ENCODE measurements around the gene OOSP4A. TPM values are rescaled to one million over a fixed set of nuclear protein-coding genes. Genes with fewer than 3 reads are reported as not detected.

The OOSP4A gene
- not detected for total RNA-seq

- ChIA-PET CTCF (no interaction called here), POLR2A (no interaction called here)
- Mint-ChIP-seq H3K4me3 (no peak within 1 kb of the TSS), H3K27ac (no peak within 1 kb of the TSS), H3K9me3 (ENCODE audit: low read depth) (no peaks in the 10 kb centered on the region), H3K4me1 (no peaks in the 10 kb centered on the region), H3K36me3 (ENCODE audit: low read depth) (no peaks in the 10 kb centered on the region), H3K27me3 (peaks cover 11% of the 10 kb centered on the region)
- DNase-seq (no peak), ATAC-seq (no peak)
- intact Hi-C loops (cut with DNase I, micrococcal nuclease) = no loop called here
These were observed at the start of gene OOSP4A for GRCh38 chr11:59963733-59964132. TSS of gene OOSP4A (plus strand) at chr11:59964033. CDS start at chr11:59964033, 0 bp downstream.

GRCh38 chr11:59918480-59918879 is 45.4 kb upstream of the OOSP4A start:
- POLR2A ChIA-PET = no interaction called here
- Mint-ChIP-seq H3K9me3 (ENCODE audit: low read depth) (peaks cover 29% of the 10 kb centered on the region), H3K36me3 (ENCODE audit: low read depth) (no peaks in the 10 kb centered on the region), H3K27ac (no peak overlapping the region), H3K4me3 (no peak overlapping the region), H3K4me1 (no peaks in the 10 kb centered on the region), H3K27me3 (peaks cover 2% of the 10 kb centered on the region)
- CTCF ChIA-PET = interaction anchor here (0.6 to 2.3 kb wide), 9 partner anchors 9 to 303 kb away, joined by 3 to 7 read pairs (median 4); partner anchors contain the start of genes OSBP and STX3
- ATAC-seq (no peak), DNase-seq (no peak)
- intact Hi-C loops (cut with DNase I, micrococcal nuclease) = loop anchor here (2.0 to 5.0 kb wide), 3 partner anchors 51 to 164 kb away; partner anchors contain the start of genes STX3 (in 1 of the 2) and TCN1 (in 1 of the 2)

GRCh38 chr11:59918987-59919589 is 44.7 kb upstream of the OOSP4A start:
- Mint-ChIP-seq H3K4me1 (no peaks in the 10 kb centered on the region), H3K36me3 (ENCODE audit: low read depth) (no peaks in the 10 kb centered on the region), H3K27ac (no peak overlapping the region), H3K9me3 (ENCODE audit: low read depth) (peaks cover 33% of the 10 kb centered on the region), H3K27me3 (peaks cover 2% of the 10 kb centered on the region), H3K4me3 (no peak overlapping the region)
- CTCF ChIA-PET = interaction anchor here (0.6 to 2.3 kb wide), 14 partner anchors 9 to 332 kb away, joined by 3 to 7 read pairs (median 4); partner anchors contain the start of genes OSBP and STX3
- intact Hi-C loops (cut with DNase I, micrococcal nuclease) = loop anchor here (1.0 to 5.0 kb wide), 5 partner anchors 52 to 165 kb away; partner anchors contain the start of genes STX3 (in 1 of the 2) and TCN1 (in 1 of the 2)
- ATAC-seq (peak; percentile 44), DNase-seq (peak; percentile 37)
- POLR2A ChIA-PET = no interaction called here

DNA sequence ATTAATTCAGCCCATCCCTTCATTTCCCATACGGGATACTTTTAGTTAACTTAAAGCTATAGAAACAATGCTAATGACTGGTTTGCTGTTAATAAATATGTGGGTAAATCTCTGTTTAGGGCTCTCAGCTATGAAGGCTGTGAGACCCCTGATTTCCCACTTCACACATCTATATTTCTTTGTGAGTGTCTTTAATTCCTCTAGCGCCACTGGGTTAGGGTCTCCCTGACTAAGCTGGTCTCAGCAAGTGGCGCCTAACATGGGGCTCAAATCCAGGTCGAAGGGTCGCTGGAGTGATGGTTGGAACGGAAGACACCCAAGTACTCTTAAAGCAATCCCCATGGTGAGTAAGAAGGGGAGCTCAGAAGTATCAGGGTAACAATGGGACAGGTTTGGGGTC is 40.0 kb upstream of the OOSP4A start:
- Mint-ChIP-seq H3K27me3 (no peaks in the 10 kb centered on the region), H3K36me3 (ENCODE audit: low read depth) (no peaks in the 10 kb centered on the region), H3K4me3 (no peak overlapping the region), H3K27ac (no peak overlapping the region), H3K4me1 (no peaks in the 10 kb centered on the region), H3K9me3 (ENCODE audit: low read depth) (peaks cover 38% of the 10 kb centered on the region)
- DNase-seq (peak; percentile 5), ATAC-seq (no peak)
- CTCF ChIA-PET = interaction anchor here (0.7 kb wide), 1 partner anchor 65 kb away, joined by 3 read pairs; no protein-coding TSS in a partner anchor
- intact Hi-C loops (cut with DNase I, micrococcal nuclease) = no loop called here
- POLR2A ChIA-PET = no interaction called here

DNA sequence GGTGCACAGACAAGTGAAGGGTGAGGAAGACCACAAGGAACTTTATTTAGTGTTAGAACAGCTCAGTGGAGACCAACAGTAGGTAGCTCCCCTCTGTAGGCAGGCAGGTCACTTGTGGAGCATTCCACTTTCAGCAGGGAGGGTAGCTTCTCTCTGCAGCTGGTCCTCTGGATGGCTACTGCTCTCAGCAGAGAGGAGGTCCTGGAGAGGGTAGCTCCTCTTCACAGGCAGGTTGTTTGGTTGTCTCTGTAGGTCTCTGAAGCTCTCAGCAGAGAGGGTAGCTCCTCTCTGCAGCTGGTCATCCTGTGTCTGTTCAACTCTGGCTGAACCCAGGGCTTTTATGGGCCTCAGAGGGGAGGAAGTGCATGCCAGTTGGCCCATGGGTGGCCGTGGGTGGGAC is 32.1 kb upstream of the OOSP4A start:
- Mint-ChIP-seq H3K27ac (no peak overlapping the region), H3K4me1 (no peaks in the 10 kb centered on the region), H3K9me3 (ENCODE audit: low read depth) (peaks cover 11% of the 10 kb centered on the region), H3K27me3 (peaks cover 3% of the 10 kb centered on the region), H3K4me3 (no peak overlapping the region), H3K36me3 (ENCODE audit: low read depth) (peaks cover 2% of the 10 kb centered on the region)
- POLR2A ChIA-PET = no interaction called here
- intact Hi-C loops (cut with DNase I, micrococcal nuclease) = no loop called here
- no peak for DNase-seq
- CTCF ChIA-PET = no interaction called here
- ATAC-seq = no peak

DNA sequence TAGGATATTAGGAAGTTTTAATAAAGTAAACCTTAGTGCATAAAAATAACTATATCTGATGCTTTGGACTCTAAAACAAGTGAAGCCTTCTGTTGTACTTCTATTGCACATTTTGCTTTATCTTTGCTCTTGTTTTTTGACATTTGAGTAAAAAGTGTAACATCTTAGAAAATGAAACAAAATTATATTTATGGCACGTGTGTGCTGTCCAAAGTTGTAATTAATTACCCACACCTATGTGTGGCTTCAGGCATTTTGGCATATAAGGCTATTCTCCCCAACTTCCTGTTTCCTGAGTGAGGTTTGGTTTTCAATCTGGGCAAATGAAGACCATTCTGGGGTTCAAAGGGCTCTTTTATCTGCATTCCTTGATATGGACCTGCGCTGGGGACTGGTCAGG is 25.7 kb upstream of the OOSP4A start, which contains the start of gene OOSP1:
OOSP1 (plus strand) TSS at position 301 of the 400 bp plus-strand sequence; CDS start at position 324, 23 bp downstream.
- Mint-ChIP-seq H3K4me3 (no peak within 1 kb of the TSS), H3K27me3 (peaks cover 13% of the 10 kb centered on the region), H3K27ac (no peak within 1 kb of the TSS), H3K4me1 (no peaks in the 10 kb centered on the region), H3K9me3 (ENCODE audit: low read depth) (no peaks in the 10 kb centered on the region), H3K36me3 (ENCODE audit: low read depth) (no peaks in the 10 kb centered on the region)
- ATAC-seq (no peak), DNase-seq (no peak)
- intact Hi-C loops (cut with DNase I, micrococcal nuclease) = no loop called here
- POLR2A ChIA-PET = no interaction called here
- CTCF ChIA-PET = no interaction called here

- CTCF ChIA-PET = no interaction called here
- no peaks in the 10 kb centered on the region for H3K9me3 Mint-ChIP-seq (ENCODE audit: low read depth)
These were observed 25.1 kb upstream of the OOSP4A start for GRCh38 chr11:59938718-59939117.

DNA sequence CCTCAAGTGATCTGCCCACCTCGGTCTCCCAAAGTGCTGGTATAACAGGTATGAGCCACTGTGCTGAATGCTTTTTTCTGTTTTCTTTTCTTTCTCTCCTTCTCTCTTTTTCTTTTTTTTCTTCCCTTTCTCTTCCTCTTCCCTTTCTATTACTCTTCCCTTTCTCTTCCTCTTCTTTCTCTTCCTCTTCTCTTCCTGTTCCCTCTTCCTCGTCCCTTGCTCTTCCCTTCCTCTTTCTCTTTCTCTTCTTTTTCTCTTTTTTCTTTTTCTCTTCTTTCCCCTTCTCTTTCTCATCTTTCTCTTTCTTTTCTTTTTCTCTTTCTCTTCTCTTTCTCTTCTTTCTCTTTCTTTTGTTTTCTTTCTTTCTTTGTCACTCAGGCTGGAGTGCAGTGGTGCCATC is 24.4 kb upstream of the OOSP4A start:
- no peak overlapping the region for H3K27ac Mint-ChIP-seq
- no peaks in the 10 kb centered on the region for H3K36me3 Mint-ChIP-seq (ENCODE audit: low read depth)
- ChIA-PET CTCF (no interaction called here), POLR2A (no interaction called here)
- H3K9me3 Mint-ChIP-seq (ENCODE audit: low read depth) = no peaks in the 10 kb centered on the region
- DNase-seq (no peak), ATAC-seq (no peak)
- intact Hi-C loops (cut with DNase I, micrococcal nuclease) = no loop called here
- H3K4me1 Mint-ChIP-seq = no peaks in the 10 kb centered on the region
- no peak overlapping the region for H3K4me3 Mint-ChIP-seq
- peaks cover 10% of the 10 kb centered on the region for H3K27me3 Mint-ChIP-seq

More at GRCh38 chr11:59938718-59939117, 25.1 kb upstream of the OOSP4A start:
- DNase-seq (no peak), ATAC-seq (no peak)
- Mint-ChIP-seq H3K27me3 (peaks cover 13% of the 10 kb centered on the region), H3K4me3 (no peak overlapping the region), H3K4me1 (no peaks in the 10 kb centered on the region), H3K36me3 (ENCODE audit: low read depth) (no peaks in the 10 kb centered on the region), H3K27ac (no peak overlapping the region)
- intact Hi-C loops (cut with DNase I, micrococcal nuclease) = no loop called here
- POLR2A ChIA-PET = no interaction called here

DNA sequence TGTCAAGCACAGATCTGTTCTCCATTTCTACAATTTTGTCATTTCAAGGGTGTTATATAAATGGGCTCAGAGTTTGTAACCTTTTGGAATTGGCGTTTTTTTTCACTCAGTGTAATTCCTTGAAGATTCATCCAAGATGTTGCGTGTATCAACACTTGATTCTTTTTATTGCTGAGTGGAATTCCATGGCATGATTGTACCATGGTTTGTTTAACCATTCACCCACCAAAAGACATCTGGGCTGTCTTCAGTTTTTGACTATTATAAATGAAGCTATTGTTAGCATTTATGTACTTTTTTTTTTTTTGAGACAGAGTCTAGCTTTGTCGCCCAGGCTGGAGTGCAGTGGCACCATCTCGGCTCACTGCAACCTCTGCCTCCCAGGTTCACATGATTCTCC is 22.7 kb upstream of the OOSP4A start:
- intact Hi-C loops (cut with DNase I, micrococcal nuclease) = no loop called here
- Mint-ChIP-seq H3K27me3 (peaks cover 13% of the 10 kb centered on the region), H3K9me3 (ENCODE audit: low read depth) (no peaks in the 10 kb centered on the region), H3K27ac (no peak overlapping the region), H3K4me3 (no peak overlapping the region), H3K36me3 (ENCODE audit: low read depth) (no peaks in the 10 kb centered on the region), H3K4me1 (peaks cover 3% of the 10 kb centered on the region)
- POLR2A ChIA-PET = no interaction called here
- CTCF ChIA-PET = no interaction called here
- no peak for ATAC-seq
- DNase-seq = no peak

GRCh38 chr11:59943997-59944714 is 19.7 kb upstream of the OOSP4A start:
- POLR2A ChIA-PET = no interaction called here
- H3K36me3 Mint-ChIP-seq (ENCODE audit: low read depth) = no peaks in the 10 kb centered on the region
- no peak overlapping the region for H3K4me3 Mint-ChIP-seq

GRCh38 chr11:59944720-59945119 is 19.1 kb upstream of the OOSP4A start:
- peaks cover 15% of the 10 kb centered on the region for H3K27me3 Mint-ChIP-seq
- ChIA-PET CTCF (interaction anchor here (0.7 kb wide), 1 partner anchor 25 kb away, joined by 3 read pairs; no protein-coding TSS in a partner anchor), POLR2A (no interaction called here)
- intact Hi-C loops (cut with DNase I, micrococcal nuclease) = no loop called here
- no peak for DNase-seq
- H3K4me1 Mint-ChIP-seq = peaks cover 3% of the 10 kb centered on the region
- no peaks in the 10 kb centered on the region for H3K36me3 Mint-ChIP-seq (ENCODE audit: low read depth)
- no peaks in the 10 kb centered on the region for H3K9me3 Mint-ChIP-seq (ENCODE audit: low read depth)
- H3K4me3 Mint-ChIP-seq = no peak overlapping the region
- no peak for ATAC-seq
- no peak overlapping the region for H3K27ac Mint-ChIP-seq

More at GRCh38 chr11:59943997-59944714, 19.7 kb upstream of the OOSP4A start:
- CTCF ChIA-PET = interaction anchor here (0.7 kb wide), 1 partner anchor 25 kb away, joined by 3 read pairs; no protein-coding TSS in a partner anchor
- H3K27ac Mint-ChIP-seq = no peak overlapping the region
- H3K27me3 Mint-ChIP-seq = peaks cover 14% of the 10 kb centered on the region
- ATAC-seq (no peak), DNase-seq (no peak)
- intact Hi-C loops (cut with DNase I, micrococcal nuclease) = no loop called here
- H3K4me1 Mint-ChIP-seq = peaks cover 3% of the 10 kb centered on the region
- H3K9me3 Mint-ChIP-seq (ENCODE audit: low read depth) = no peaks in the 10 kb centered on the region

Data from activated CD4-positive, alpha-beta T cell treated with anti-CD3 and anti-CD28 coated beads for 36 hours (primary cell).